ENCODE results near the gene HEXA.

DNA sequence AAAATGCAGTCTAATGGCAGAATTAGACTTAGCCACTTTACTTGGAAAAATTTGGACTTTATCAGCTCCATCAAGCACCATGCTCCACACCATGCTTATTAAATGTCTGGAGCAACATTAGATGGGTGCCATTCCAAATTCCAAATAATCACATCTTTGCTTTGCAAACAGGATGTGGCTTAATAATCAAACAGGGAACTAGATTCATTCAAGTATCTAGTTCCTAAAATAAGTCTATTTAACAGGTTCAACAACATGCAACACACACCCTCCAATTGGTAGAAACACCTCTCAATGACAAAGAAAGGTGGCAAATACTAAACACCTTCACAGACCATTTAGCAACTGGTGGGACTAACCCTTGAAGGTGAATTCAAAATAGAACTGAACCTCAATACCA is 3.5 kb downstream of the HEXA start:
- TF ChIP-seq POLR2AphosphoS5 (IDR thresholded peaks at IDR 0.05) (no peak), POLR2A (IDR thresholded peaks at IDR 0.05) (no peak)
- TF ChIP-seq, protein P1, sequence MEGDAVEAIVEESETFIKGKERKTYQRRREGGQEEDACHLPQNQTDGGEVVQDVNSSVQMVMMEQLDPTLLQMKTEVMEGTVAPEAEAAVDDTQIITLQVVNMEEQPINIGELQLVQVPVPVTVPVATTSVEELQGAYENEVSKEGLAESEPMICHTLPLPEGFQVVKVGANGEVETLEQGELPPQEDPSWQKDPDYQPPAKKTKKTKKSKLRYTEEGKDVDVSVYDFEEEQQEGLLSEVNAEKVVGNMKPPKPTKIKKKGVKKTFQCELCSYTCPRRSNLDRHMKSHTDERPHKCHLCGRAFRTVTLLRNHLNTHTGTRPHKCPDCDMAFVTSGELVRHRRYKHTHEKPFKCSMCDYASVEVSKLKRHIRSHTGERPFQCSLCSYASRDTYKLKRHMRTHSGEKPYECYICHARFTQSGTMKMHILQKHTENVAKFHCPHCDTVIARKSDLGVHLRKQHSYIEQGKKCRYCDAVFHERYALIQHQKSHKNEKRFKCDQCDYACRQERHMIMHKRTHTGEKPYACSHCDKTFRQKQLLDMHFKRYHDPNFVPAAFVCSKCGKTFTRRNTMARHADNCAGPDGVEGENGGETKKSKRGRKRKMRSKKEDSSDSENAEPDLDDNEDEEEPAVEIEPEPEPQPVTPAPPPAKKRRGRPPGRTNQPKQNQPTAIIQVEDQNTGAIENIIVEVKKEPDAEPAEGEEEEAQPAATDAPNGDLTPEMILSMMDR (IDR thresholded peaks at IDR 0.05), result no peak
